GM19467 (cell line): ENCODE results near the gene RBM47.
"Not testable (repeated sequence)": the region's sequence is repeated elsewhere in the genome, so short reads cannot be mapped to it uniquely, and the experiment has no call there.

ENCODE experiments used
- ATAC-seq: cut with Tn5 transposase; IDR thresholded peaks from one replicate; pipeline ENCODE4 v1.9.1; 2021; ENCODE audit warnings: mild to moderate bottlenecking, moderate library complexity; ENCODE audit not compliant: unreplicated experiment

RBM47 gene

DNA sequence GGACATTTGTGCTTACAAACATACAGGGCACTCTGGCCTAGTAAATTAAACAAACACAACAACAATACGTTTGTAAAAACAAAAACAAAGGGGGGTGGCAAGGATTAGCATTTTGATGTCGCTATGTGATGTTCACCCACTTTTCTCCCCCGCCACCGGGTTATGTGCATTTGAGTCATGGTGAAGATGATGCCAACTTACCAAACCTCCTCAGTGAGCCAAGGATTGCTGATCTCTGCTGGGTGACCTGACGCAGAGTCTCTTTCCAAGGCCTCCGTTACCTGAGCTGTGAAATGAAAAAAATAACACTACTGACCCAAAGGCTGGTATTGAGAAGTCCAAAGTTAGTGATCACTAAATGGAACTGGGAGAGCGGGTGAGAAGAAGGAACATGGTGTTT is 85.4 kb downstream of the RBM47 start:
- no peak for ATAC-seq

DNA sequence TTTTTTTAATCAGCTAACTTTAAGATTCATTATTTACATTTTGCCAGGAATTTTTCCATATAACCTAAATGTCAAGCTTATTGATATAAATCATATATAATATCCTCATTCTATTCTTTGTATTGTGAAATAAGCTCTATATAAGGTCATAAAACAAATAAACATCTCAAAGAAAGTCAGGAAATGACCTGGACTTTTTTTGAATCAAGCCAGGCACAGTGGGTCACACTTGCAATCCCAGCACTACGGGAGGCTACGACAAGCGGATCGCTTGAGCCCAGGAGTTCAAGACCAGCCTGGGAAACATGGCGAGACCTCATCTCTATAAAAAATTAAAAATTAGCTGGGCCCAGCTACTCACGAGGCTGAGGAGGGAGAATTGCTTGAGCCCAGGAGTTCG is 88.9 kb downstream of the RBM47 start:
- no peak for ATAC-seq

DNA sequence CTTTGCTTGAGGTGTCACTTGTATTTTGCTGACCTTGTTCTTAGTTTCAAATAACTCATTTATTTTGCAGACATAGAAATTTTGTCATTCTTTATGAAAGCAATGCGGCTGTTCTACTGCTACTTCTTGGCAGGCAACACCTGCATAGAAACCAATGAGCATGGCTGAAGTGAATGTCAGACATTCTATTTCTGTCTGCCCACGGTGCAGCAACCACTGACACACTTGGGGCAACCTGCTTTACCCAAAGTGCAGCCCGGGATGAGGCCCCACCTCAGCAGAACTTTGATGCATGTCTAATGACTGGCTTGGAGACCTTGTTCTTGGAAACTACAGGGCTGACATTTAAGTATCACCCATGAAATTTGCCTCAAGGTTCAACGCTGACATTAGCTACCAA is 93.6 kb downstream of the RBM47 start:
- no peak for ATAC-seq

DNA sequence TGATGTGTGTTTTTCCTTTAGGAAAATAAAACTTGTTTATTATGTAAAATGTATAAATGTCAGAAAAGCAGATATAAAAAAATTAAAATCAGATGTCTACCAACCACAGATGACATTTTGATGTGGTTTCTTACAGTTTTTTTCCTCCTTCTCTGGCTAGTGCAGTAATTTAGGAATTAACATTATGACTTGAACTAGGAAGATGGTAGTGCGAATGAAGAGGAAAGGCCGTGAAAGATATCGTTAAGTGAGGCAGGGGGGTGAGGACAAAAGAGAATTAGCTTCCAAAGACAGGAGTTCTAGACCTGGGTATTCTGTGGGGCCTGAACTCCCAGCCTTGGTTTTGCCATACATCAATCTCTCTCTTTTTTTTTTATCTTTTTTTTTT is 98.0 kb downstream of the RBM47 start:
- ATAC-seq: no peak

DNA sequence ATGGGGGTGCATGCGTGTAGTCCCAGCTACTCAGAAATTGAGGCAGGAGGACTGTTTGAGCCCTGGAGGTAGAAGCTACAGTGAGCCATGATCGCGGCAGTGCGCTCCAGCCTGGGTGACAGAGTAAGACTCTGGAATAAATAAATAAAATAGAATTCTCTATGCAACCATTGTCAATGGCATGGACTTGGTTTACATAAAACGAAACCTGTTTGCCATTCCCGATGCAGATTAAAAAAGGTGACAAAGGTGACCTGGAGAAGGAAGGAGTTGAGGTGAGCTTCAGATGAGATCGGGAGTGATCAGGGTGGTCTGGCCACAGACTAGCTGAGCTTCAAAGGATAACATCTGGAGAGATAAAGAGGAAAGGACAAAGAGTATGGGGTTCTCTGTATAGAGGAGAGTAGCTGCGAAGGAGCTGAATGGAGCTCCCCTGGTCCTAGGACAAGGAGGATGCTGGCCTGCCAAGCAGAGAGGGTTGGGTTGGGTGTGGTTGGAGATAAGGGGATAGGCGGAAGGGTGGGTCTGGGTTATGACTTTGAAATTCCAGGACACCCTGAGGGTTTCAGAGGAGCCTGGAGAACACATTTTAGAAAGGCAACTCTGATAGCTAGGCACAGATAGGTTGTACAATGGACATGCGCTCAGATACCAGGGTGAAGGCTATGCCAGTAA is 98.6 kb downstream of the RBM47 start:
- no peak for ATAC-seq

DNA sequence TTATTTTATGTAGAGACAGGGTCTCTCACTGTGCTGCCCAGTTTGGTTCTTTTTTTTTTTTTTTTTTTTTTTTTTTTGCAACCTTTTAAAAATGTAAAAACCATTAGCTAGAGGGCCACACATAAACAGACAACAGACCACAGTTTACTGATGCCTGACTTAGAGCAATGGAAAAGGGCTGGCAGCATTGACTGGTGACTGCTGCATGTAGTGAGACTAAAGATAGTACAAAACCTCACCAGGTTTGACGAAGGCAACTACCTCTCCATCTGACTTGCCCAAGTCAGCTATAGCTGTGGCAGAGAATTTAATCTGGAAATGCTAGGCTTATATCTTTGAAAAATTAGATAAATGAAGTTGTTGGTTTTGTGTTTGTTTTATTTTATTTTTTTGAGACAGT is 102.9 kb downstream of the RBM47 start:
- no peak for ATAC-seq

DNA sequence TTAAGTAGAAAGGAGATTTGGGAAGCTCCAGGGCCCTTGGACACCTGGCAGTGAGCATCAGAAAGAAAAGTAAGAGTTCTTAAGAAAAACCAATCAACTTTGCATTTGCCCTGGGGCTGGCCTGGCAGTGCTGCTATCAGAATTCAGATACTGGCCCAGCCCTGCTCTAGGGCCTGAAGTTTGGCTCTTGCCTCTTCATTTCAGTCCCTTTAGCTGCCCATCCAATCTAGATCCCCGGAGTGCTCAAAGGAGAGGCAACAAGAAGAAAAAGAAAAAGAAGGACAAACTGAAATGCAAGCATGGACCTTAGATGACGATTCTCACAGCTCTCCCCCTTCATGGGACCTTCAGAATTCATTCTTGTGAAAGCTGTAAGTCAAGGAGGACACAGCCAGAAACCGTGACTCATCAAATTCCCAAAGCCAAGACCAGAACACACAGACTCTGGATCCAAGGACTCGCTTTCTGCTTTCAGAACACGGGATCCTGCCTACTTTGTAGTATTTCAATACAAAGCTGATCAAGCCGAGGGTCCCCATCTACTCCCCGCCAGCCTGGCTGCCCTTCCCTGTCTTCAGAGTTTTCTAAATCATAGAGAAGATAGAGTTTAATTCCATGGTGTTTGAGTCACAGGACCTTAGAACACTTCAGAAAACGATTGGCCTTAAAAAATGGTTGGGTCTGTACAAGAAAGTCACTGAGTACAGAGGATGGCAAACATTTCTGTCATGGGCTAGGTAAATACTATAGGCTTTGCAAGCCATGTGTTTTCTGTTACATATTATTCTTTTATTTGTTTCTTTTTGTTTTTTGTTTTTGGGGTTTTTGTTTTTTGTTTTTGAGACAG is 103.7 kb downstream of the RBM47 start:
- no peak for ATAC-seq

DNA sequence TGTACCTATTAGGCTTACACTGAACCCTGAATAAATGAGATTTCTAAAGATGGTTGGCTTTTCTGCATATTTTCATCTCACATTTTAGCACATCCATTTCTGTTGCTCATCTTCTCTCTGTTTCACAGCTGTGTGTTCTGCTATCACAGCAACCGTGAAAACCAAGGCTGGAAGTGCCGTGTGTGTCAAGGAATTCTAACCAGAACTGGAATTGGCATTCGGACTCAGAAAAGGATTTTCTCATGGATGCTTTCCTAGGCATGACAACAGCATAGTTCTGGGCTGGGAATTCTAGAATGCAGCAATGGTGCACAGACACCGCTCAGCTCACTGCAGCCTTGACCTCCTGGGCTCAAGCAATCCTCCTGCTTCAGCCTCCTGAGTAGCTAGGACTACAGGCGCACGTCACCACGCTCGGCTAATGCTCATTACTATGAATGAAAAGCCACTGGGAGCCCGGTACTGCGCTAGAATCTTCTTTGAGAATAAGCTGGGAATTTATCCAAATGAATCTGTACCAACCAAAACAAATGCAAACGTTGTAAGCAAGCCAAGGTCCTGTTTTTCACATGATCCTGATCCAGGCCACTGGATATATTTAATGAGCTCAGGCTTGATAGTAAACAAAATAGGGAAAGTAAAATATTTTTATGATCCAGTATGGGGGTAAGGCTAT is 105.2 kb downstream of the RBM47 start:
- no peak for ATAC-seq

DNA sequence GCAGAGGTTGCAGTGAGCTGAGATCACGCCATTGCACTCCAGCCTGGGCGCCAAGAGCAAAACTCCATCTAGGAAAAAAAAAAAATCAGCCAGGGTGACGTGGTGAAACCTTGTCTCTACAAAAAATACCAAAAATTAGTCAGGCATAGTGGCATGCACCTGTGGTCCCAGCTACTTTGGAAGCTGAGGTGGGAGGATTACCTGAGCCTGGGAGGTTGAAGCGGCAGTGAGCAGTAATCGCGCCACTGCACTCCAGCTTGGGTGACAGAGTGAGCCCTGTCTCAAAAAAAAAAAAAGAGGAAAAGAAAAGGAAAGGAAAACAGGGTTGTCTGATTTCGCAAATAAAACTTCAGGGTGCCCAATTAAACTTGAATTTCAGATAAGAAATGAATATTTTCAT is 106.1 kb downstream of the RBM47 start:
- no peak for ATAC-seq

DNA sequence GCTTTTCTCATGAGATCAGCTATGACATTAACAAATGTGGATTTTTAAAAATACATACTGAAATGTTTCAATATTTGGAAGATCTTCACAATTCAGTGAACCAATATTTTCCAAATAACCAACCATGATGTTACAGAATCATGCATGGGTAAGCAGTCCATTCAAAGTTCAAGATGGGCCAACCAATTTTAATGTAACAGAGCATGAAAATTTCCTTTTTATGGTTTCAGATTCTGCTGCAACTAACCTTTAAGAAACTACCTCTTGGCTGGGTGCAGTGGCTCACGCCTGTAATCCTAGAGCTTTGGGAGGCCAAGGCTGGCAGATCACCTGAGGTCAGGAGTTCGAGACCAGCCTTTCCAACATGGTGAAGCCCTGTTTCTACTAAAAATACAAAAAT is 107.7 kb downstream of the RBM47 start:
- no peak for ATAC-seq

DNA sequence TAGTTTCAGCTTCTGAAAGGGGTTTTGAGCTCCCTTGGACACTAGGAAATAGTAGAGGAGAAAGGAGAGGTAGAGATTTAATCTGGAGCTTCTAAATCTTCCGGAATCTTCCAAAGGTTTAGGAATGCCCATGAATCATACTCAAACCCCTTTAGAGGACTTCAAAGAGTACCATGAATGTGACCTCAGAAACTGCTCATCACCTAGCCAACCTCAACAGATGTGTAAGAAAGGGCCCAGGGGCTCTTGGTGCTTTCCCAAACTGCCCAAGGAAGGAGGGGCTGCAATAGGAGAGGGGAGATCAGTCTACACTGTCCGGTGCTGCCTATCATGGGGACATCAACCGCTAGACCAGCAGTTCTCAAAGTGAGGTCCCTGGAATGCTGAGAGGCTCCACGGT is 109.1 kb downstream of the RBM47 start:
- no peak for ATAC-seq

DNA sequence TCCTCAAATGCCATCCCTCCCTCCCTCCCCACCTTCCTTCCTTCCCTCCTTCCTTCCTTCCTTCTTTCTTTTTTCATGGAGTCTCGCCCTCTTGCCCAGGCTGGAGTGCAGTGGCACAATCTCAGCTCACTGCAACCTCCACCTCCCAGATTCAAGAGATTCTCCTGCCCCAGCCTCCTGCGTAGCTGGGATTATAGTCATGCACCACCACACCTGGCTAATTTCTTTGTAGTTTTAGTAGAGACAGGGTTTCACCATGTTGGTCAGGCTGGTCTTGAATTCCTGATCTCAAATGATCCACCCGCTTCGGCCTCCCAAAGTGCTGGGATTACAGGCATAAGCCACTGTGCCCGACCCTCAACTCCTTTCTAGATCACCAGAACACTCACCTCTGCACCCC is 112.6 kb downstream of the RBM47 start:
- not testable (repeated sequence) for ATAC-seq

DNA sequence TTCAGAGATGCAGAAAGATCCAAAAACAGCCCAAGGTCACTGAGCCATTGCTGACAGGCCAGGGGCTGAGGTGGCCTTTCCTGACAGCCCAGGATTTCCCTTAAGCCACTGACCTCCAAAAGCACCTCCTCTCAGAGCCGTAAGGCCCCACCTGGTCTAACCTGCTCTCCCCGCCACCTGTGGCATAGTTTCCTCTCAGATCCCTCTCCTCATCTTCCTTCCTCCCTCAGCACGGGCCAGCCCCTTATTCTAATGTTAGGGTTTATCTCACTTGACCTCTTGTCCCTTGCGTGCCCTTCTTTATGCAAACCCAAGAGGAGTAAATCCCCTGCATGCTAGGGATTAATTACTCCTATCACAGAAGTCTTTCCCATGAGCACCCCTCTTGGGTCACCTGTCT is 113.0 kb downstream of the RBM47 start:
- ATAC-seq: no peak

DNA sequence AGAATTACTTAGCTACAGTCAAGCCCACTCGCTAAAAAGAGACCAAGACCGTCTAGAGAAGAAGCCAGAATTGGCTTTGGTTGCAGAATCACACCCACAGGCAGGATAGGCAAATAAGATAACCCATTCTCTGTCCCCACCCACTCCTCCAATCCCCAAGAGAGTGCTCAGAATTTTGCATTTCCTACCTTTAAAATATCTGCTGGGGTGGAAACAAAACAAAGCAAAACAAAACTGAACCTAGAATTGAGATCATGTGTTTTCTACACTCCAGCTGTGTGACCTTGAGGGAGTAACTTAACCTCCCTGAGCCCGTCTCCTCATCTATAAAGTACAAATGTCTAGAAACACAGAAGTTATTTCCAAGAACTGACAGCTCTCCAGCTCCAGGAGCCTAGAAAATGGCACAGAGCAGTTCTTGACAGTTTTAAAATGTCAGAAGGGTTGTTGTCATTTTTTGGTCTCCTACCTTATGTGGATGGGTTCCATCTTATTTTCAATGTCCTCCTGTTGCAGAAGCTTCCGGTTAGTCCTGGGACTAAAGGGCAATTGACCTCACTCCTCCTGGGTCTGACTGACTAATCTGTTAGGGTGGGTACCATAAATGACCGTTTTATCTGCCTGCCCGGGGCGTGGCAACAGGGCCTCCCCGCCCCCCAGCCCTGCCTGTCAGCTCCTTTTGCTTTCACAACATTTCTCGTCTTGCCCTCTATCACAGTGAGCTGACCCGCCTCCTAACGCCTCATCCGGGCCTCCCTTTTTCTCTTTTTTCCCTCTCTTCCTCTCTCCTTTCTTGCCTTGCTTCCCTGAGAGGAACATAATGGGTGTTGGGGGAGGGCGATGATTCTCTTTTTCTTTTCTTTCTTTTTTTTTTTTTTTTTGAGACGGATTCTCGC is 114.0 kb downstream of the RBM47 start:
- peak; percentile 79 for ATAC-seq

DNA sequence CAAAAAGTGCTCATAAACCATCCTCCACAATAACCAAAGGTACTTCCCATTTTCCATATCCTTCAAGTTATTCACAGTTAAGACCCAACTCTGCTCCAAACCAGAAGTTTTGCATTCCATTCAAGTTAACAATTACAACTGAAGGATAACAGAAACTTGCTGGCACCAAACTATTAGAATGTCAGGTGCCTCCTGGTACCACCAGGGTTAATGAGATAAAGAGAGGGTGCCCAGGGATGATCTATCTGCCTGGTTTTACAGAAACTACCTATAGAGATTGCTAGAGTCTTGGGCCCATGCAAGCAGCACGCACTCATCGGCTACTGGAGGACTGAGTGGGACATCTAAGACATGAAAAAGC is 114.6 kb downstream of the RBM47 start:
- no peak for ATAC-seq

DNA sequence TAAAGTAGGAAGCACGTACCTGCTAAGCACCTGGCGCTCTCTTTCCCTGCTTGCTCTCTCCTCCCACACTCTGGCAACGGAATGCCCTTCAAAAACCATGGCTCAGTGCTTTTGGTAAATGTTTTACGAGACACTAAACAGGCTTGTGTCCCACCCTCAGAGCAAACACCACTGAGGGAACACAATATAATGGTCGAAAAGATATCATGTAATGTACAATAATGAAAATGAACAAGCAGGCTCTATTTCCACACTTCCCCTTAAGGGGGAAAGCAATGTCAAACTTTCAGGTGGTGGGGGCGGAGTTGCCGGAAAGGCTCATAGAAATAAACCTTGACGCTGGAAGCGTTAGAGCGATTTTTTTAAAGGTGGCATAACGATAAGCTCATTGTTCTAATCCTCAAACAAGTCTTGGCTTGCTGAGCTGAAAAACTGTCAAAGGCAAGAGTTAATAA is 115.1 kb downstream of the RBM47 start:
- ATAC-seq: no peak

DNA sequence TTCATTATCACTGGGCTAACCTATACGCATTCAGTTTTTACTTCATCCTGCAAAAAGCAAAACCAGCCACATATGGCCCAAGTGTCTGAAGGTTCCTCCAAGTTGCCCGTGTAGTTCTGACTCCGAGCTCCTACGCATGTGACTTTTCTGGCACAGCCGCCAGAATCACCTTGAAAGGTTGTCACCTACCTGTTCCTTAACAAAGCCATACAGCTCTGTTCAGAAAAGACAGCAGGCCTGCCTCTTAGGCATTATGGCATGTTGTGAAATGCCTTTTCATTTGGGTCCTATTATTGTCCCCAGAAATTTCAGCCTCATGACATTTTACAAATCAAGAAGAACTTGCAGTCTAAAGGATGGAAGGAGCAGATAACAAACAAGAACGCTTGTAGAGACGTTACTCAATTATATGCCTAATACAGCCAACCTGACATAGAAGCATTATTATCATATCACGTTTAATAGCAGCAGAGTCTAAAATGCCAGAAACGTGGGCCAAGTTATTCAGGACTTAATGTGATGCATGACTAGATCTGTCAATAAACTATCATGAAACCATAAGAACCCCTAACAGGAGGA is 118.5 kb downstream of the RBM47 start:
- ATAC-seq: no peak

DNA sequence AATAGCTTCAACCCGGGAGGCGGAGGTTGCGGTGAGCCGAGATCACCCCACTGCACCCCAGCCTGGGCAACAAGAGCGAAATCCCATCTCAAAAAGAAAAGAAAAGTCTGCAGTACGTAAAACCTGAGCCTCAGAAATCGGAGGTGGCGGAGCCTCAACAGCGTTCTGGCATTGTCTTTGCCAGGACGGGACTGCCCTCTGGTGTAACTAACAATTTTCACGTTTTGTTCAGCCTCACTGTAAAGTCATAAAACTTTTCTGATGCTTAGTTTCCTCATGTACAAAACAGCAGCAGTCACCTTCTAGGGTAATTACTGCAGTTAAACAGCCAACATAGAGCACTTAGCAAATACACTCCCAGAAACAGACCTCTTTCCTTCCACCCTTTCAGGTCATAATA is 121.7 kb downstream of the RBM47 start:
- no peak for ATAC-seq

DNA sequence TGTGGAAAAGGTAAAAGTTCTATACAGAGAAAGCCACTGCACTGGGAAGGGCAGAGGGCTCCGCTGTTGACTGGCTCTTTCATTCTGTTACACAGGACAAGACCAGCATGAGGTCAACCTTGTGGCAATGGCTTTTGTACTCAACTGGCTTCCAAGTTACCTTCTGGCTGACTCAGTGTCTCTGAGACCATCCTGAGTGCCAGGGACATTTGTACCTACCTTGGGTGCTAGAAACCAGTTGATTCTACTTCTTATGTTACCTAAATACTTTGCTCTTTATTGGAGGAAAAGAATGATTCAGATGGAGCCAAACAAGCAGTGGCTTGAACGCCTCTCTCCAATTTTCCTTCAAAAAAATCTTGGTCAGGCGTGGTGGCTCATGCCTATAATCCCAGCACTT is 123.2 kb downstream of the RBM47 start:
- ATAC-seq: no peak

DNA sequence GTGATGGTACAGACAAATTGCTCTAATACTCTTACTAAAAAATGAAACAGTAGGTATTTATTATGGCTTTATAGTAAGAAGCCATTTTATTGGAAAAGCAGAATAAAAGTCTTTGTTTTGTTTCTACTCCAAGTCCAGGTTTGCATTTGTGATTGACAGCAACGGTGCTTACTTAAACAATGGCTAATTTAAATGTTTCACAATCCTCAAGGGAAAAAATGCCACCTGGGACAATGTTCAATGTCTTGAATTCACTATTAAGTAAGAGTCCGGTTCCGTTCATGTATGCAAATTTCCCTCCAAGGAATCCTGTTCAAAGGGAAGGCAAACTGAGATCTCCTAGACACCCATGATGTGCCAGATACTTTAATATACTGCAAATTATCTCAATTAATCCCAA is 123.6 kb downstream of the RBM47 start:
- no peak for ATAC-seq

DNA sequence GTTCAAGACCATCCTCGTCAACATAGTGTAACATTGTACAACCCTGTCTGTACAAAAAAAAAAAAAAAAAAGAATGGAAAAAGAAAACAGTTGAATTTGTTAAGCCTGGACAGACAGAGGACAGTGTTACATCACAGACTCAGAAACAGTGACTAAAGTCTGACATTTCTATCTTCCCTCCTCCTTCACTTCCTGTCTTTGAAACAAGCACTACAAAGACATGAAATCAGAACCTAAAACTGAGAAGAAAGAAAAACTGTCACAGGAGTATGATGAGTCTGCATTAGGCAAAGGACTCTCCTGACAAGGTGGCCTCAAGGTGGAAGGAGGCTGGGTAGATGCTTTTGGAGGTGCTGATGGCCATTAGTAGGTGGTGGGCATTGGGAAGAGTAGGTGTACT is 126.7 kb downstream of the RBM47 start:
- peak; percentile 53 for ATAC-seq
